Testis (tissue), 2 donors: Measurements from ENCODE around the gene NLRP3.

ENCODE experiments used
- POLR2A ChIP-seq: fragments of 450-650 bp; IDR thresholded peaks from one replicate; pipeline ENCODE4 v1.6.1; 2017; ENCODE audit warnings: antibody characterized with exemption, mild to moderate bottlenecking, moderate library complexity
- TF ChIP-seq, protein P1 (sequence below), 3 experiments: fragments of 450-650 bp in 2 of 3; fragments of 200-600 bp in 1 of 3; sonication (generic) in 1 of 3; IDR thresholded peaks; one replicate each; pipeline ENCODE4 v1.5.1; 2016 to 2019; ENCODE audit warnings: antibody characterized with exemption in 3 of 3, mild to moderate bottlenecking in 2 of 3, moderate library complexity in 1 of 3

DNA sequence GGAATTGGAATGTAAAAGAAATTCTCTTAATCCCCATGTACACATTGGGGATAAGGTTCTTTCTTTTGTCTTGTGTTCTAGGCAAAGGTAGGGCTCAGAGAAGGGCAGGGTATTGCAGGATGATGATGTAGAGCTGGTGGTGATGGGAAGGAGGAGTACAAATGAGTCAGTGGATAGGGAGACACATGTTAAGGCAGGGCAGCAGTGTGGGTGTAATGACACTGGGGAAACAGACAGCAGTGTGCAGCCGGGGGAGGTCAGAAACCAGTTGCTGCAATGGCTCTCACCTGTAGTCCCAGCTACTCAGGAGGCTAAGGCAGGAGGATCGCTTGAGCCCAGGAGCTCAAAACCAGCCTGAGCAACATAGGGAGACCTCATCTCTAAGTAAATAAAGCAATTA is 5.1 kb downstream of the NLRP3 start:
- TF ChIP-seq, protein P1, sequence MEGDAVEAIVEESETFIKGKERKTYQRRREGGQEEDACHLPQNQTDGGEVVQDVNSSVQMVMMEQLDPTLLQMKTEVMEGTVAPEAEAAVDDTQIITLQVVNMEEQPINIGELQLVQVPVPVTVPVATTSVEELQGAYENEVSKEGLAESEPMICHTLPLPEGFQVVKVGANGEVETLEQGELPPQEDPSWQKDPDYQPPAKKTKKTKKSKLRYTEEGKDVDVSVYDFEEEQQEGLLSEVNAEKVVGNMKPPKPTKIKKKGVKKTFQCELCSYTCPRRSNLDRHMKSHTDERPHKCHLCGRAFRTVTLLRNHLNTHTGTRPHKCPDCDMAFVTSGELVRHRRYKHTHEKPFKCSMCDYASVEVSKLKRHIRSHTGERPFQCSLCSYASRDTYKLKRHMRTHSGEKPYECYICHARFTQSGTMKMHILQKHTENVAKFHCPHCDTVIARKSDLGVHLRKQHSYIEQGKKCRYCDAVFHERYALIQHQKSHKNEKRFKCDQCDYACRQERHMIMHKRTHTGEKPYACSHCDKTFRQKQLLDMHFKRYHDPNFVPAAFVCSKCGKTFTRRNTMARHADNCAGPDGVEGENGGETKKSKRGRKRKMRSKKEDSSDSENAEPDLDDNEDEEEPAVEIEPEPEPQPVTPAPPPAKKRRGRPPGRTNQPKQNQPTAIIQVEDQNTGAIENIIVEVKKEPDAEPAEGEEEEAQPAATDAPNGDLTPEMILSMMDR (IDR thresholded peaks at IDR 0.05) = no peak
- no peak for TF ChIP-seq POLR2A
